HEK293 (cell line): ENCODE results near the gene MYBPC3.

Experiments
- ZBTB20 ChIP-seq: fragments of 450-650 bp; formaldehyde crosslinking; IDR thresholded peaks from 2 replicates; pipeline ENCODE4 v1.5.1; 2016; ENCODE audit warnings: missing biosample characterization, missing genetic modification characterization
- ZNF473 ChIP-seq: fragments of 450-650 bp; formaldehyde crosslinking; IDR thresholded peaks from 2 replicates; pipeline ENCODE4 v1.5.1; 2017; ENCODE audit warnings: missing biosample characterization, missing genetic modification characterization
- ZNF776 ChIP-seq: fragments of 450-650 bp; formaldehyde crosslinking; IDR thresholded peaks from 2 replicates; pipeline ENCODE4 v1.5.0; 2017; ENCODE audit warnings: missing biosample characterization, missing genetic modification characterization, borderline replicate concordance
- TF ChIP-seq, protein P1 (sequence below): fragments of 450-650 bp; formaldehyde crosslinking; IDR thresholded peaks from 2 replicates; pipeline ENCODE4 v1.5.1; 2016; ENCODE audit warnings: missing biosample characterization, missing genetic modification characterization
- TF ChIP-seq, protein P2 (sequence below): fragments of 450-650 bp; formaldehyde crosslinking; IDR thresholded peaks from 2 replicates; pipeline ENCODE4 v1.5.1; 2016; ENCODE audit warnings: missing biosample characterization, missing genetic modification characterization
- TF ChIP-seq, protein P3 (sequence below): fragments of 450-650 bp; formaldehyde crosslinking; IDR thresholded peaks from 2 replicates; pipeline ENCODE4 v1.5.1; 2016; ENCODE audit warnings: missing biosample characterization, missing genetic modification characterization

DNA sequence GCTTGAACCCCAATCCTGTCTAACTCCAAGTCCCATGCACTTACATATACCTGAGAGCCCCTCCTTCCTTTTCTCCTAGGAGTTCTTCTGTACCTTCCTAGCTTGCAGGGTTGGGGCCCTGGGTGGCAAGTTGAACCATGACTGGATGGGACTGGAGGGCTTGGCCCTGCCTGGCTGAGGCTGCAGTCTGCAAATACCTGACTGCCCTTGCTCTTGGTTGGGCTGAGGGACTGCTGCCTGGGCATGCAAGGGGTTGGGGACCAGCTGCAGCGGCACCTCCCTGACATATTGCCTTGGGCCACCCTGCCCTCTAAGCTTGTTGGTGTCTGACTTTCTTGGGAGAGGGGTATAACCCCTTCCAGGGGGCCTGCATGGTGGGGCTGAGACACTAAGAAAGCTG, 46.0 kb upstream of the MYBPC3 start:
- TF ChIP-seq, protein P1, sequence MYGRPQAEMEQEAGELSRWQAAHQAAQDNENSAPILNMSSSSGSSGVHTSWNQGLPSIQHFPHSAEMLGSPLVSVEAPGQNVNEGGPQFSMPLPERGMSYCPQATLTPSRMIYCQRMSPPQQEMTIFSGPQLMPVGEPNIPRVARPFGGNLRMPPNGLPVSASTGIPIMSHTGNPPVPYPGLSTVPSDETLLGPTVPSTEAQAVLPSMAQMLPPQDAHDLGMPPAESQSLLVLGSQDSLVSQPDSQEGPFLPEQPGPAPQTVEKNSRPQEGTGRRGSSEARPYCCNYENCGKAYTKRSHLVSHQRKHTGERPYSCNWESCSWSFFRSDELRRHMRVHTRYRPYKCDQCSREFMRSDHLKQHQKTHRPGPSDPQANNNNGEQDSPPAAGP (tag by site-specific recombination): no peak
- TF ChIP-seq ZBTB20 (tag by site-specific recombination) (no peak), ZNF473 (tag by site-specific recombination) (no peak), ZNF776 (tag by site-specific recombination) (no peak)
- TF ChIP-seq, protein P2, sequence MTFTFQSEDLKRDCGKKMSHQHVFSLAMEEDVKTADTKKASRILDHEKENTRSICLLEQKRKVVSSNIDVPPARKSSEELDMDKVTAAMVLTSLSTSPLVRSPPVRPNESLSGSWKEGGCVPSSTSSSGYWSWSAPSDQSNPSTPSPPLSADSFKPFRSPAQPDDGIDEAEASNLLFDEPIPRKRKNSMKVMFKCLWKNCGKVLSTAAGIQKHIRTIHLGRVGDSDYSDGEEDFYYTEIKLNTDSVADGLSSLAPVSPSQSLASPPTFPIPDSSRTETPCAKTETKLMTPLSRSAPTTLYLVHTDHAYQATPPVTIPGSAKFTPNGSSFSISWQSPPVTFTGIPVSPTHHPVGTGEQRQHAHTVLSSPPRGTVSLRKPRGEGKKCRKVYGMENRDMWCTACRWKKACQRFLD (tag by site-specific recombination): no peak
- TF ChIP-seq, protein P3, sequence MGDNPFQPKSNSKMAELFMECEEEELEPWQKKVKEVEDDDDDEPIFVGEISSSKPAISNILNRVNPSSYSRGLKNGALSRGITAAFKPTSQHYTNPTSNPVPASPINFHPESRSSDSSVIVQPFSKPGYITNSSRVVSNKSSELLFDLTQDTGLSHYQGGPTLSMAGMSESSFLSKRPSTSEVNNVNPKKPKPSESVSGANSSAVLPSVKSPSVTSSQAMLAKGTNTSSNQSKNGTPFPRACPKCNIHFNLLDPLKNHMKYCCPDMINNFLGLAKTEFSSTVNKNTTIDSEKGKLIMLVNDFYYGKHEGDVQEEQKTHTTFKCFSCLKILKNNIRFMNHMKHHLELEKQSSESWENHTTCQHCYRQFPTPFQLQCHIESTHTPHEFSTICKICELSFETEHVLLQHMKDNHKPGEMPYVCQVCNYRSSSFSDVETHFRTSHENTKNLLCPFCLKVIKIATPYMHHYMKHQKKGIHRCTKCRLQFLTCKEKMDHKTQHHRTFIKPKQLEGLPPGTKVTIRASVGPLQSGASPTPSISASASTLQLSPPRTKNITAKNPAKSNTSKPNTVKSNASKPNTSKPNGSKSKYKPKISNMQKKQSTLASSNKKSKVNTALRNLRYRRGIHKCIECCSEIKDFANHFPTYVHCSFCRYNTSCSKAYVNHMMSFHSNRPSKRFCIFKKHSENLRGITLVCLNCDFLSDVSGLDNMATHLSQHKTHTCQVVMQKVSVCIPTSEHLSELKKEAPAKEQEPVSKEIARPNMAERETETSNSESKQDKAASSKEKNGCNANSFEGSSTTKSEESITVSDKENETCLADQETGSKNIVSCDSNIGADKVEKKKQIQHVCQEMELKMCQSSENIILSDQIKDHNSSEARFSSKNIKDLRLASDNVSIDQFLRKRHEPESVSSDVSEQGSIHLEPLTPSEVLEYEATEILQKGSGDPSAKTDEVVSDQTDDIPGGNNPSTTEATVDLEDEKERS: no peak
